ENCODE results near the gene HOXB3. TPM values are rescaled to one million over a fixed set of nuclear protein-coding genes. Genes with fewer than 3 reads are reported as not detected.

HOXB3 gene
- total RNA-seq, 2 donors from 2014 or later = 3.1 to 5.4 TPM

Other genes starting within 250 kb of the HOXB3 start
- gene SKAP1, start 160.0 kb downstream of the HOXB3 start, total RNA-seq = 100 to 1,000 TPM in 1 of 2 donors, 10 to 100 TPM in 1; 71.4 to 103 TPM
- not detected for gene HOXB1, start 59.2 kb downstream of the HOXB3 start, total RNA-seq
- 10 to 100 TPM in 1 of 2 donors, 1 to 10 TPM in 1; 2.0 to 15.3 TPM for gene HOXB2, start 45.1 kb downstream of the HOXB3 start, total RNA-seq
- gene HOXB4, start 11.9 kb downstream of the HOXB3 start, total RNA-seq = 1 to 10 TPM; 2.6 to 2.8 TPM
- gene HOXB5, start 3.5 kb upstream of the HOXB3 start, total RNA-seq = not detected
- under 1 TPM; 0.37 to 0.39 TPM for gene HOXB6, start 14.7 kb upstream of the HOXB3 start, total RNA-seq
- gene HOXB7, start 20.8 kb upstream of the HOXB3 start, total RNA-seq = under 1 TPM in 1 of 2 donors, not detected in 1; 0.95 TPM
- not detected for gene HOXB8, start 25.1 kb upstream of the HOXB3 start, total RNA-seq
- under 1 TPM; 0.40 to 0.58 TPM for gene HOXB9, start 36.1 kb upstream of the HOXB3 start, total RNA-seq
- not detected for gene PRAC1, start 132.3 kb upstream of the HOXB3 start, total RNA-seq
- not detected for gene PRAC2, start 132.9 kb upstream of the HOXB3 start, total RNA-seq
- not detected for gene HOXB13, start 138.5 kb upstream of the HOXB3 start, total RNA-seq
- not detected for gene TTLL6, start 227.0 kb upstream of the HOXB3 start, total RNA-seq
- 100 to 1,000 TPM; 101 to 130 TPM for gene CALCOCO2, start 240.8 kb upstream of the HOXB3 start, total RNA-seq

Data from activated T-helper 17 cell treated with anti-CD3 and anti-CD28 coated beads, Interleukin-2, amount 50 U/mL, for 72 hours (primary cell).